Activated naive CD4-positive, alpha-beta T cell treated with anti-CD3 and anti-CD28 coated beads, Interleukin-2, amount 50 U/mL, for 72 hours (primary cell): Measurements from ENCODE around the gene VNN1. TPM values are rescaled to one million over a fixed set of nuclear protein-coding genes. Genes with fewer than 3 reads are reported as not detected.

Source experiments
- ATAC-seq, 2 donors: fragments of 150-1000 bp; cut with Tn5 transposase; 2 replicates each; pipeline ENCODE4 v1.10.0; 2021; ENCODE audit warnings: mild to moderate bottlenecking in 2 of 2, moderate library complexity in 2 of 2
- DNase-seq, 2 donors: peaks; one replicate each; pipeline ENCODE4 v3.0.0; 2021 to 2022; ENCODE audit warnings: low spot score in 2 of 2
- H3K27ac Mint-ChIP-seq, 2 donors: one replicate each; pipeline ENCODE4 v1.8.0; 2022; ENCODE audit warnings: mild to moderate bottlenecking in 2 of 2, mixed read lengths in 2 of 2
- H3K36me3 Mint-ChIP-seq, 2 donors: one replicate each; pipeline ENCODE4 v1.8.0; 2022; ENCODE audit warnings: mixed read lengths in 2 of 2
- H3K9me3 Mint-ChIP-seq, 2 donors: one replicate each; pipeline ENCODE4 v1.8.0; 2022; ENCODE audit warnings: mixed read lengths in 2 of 2
- total RNA-seq, 2 donors: library from RNA; stranded (reverse); gene quantifications; one replicate each; pipeline ENCODE4 v1.2.3, GENCODE V29; 2022

Gene VNN1, protein sequence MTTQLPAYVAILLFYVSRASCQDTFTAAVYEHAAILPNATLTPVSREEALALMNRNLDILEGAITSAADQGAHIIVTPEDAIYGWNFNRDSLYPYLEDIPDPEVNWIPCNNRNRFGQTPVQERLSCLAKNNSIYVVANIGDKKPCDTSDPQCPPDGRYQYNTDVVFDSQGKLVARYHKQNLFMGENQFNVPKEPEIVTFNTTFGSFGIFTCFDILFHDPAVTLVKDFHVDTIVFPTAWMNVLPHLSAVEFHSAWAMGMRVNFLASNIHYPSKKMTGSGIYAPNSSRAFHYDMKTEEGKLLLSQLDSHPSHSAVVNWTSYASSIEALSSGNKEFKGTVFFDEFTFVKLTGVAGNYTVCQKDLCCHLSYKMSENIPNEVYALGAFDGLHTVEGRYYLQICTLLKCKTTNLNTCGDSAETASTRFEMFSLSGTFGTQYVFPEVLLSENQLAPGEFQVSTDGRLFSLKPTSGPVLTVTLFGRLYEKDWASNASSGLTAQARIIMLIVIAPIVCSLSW
- total RNA-seq = not detected

DNA sequence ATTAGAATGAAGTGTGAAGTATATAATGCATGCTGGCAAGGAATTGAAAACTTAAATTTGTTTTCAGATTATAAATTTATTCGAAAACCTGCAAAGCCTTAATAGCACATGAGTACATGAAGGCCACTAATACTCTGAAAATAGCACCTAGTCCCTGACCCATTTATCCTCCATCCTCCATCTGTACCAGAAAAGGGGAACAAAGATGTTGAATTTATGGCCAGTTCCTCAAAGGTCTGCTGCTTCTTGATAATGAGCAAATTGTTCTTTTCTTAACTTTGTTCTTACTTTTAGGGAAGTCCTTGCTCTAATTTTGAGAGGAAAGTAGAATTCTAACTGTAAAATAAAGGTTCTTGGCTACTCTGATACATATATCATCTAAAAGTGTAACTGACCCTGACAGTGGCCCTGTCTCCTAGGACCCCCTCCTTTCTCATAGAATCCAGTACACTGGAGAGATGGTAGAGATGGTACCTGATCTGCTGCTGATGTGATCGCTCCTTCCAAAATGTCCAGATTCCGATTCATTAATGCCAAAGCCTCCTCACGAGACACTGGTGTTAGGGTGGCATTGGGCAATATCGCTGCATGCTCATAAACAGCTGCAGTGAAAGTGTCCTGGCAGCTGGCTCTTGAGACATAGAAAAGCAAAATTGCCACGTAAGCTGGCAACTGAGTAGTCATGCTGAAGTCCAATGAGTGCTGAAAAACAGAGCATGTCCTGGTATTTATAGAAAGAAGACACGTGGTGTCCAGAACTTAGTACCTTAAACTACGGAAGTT is at the start of gene VNN1:
TSS of gene VNN1 (minus strand) at position 704 of the 783 bp plus-strand sequence. CDS start at position 684, 20 bp downstream.
- no peaks in the 10 kb centered on the region for H3K9me3 Mint-ChIP-seq
- H3K36me3 Mint-ChIP-seq = no peaks in the 10 kb centered on the region
- ATAC-seq = no peak
- no peak for DNase-seq
- H3K27ac Mint-ChIP-seq = no peak within 1 kb of the TSS

DNA sequence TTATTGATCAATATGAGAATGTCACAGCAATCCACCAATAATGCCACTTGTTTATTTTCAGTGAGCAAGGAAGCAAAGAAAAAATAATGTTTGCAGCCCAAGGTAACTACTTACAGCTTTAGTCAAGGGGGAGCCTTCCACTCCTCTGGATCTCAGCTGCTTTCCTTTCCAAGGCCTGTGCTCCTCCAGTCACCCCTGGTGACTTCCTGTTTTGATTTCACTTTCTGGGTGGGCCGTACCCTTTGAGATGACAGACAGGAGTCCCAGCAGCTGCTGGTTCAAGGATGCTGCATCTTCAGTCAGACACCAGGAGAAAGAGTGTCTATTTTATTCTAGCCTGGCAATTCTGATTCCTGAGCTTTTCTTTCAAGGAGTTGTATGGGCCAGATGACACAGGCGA is 49.4 kb upstream of the VNN1 start:
- ATAC-seq (peak; percentile 88 to 98), DNase-seq (peak; percentile 39 to 57)
- Mint-ChIP-seq H3K36me3 (no peaks in the 10 kb centered on the region), H3K27ac (peak overlapping the region; percentile 72 to 74), H3K9me3 (no peaks in the 10 kb centered on the region)

DNA sequence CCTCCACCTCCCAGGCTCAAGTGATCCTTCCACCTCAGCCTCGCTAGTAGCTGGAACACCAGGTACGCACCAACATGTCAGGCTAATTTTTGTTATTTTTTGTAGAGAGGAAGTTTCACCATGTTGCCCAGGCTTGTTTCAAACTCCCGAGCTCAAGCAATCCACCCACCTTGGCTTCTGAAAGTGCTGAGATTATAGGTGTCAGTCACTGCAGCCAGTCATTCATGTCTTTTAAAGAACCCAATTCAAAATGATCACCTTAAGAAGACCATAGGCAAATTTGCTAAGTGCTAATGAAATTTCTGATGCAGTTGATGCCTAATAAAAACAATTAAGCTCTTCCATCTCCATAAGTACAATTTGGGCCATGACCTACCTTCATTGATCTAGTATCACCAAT is 46.4 kb upstream of the VNN1 start:
- ATAC-seq (peak in 1 of 2 donors; percentile 45), DNase-seq (no peak)
- Mint-ChIP-seq H3K9me3 (no peaks in the 10 kb centered on the region), H3K27ac (no peak overlapping the region), H3K36me3 (no peaks in the 10 kb centered on the region)

DNA sequence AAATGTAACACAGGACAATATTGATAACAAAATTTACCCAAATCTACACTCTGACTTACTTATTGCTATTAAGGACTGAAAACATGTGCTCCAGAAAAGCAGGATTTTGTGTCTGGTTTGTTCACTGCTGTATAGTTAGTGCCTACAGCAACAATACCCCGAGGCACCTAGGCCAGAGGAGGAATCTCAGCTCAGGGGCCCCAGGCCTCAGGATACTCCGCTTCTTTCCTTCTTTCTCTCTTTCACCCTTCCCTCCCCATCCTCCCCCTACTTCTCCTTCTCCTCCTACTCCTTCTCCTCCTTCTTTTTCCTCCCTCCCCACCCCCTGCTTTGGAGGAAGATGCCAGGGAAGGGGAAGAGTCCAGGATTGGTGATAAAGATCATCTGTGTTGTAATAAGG is 44.8 kb upstream of the VNN1 start:
- no peaks in the 10 kb centered on the region for H3K9me3 Mint-ChIP-seq
- no peak for ATAC-seq

GRCh38 chr6:132752255-132752654 is 38.4 kb upstream of the VNN1 start:
- Mint-ChIP-seq H3K27ac (peak overlapping the region in 1 of 2 donors; percentile 46), H3K9me3 (no peaks in the 10 kb centered on the region), H3K36me3 (peaks cover 11 to 13% of the 10 kb centered on the region in 2 donors)
- peak in 1 of 2 donors; percentile 44 for ATAC-seq
- DNase-seq = no peak

More for the DNA sequence above, 44.8 kb upstream of the VNN1 start:
- H3K27ac Mint-ChIP-seq = no peak overlapping the region
- H3K36me3 Mint-ChIP-seq = no peaks in the 10 kb centered on the region
- no peak for DNase-seq

GRCh38 chr6:132751828-132752227 is 38.0 kb upstream of the VNN1 start:
- ATAC-seq (peak in 1 of 2 donors; percentile 26), DNase-seq (no peak)
- H3K36me3 Mint-ChIP-seq = peaks cover 14 to 17% of the 10 kb centered on the region in 2 donors
- no peak overlapping the region for H3K27ac Mint-ChIP-seq
- H3K9me3 Mint-ChIP-seq = no peaks in the 10 kb centered on the region

GRCh38 chr6:132751306-132751705 is 37.5 kb upstream of the VNN1 start:
- Mint-ChIP-seq H3K36me3 (peaks cover 20% of the 10 kb centered on the region in 2 donors), H3K9me3 (no peaks in the 10 kb centered on the region), H3K27ac (peak overlapping the region in 1 of 2 donors; percentile 40)
- no peak for DNase-seq
- no peak for ATAC-seq

DNA sequence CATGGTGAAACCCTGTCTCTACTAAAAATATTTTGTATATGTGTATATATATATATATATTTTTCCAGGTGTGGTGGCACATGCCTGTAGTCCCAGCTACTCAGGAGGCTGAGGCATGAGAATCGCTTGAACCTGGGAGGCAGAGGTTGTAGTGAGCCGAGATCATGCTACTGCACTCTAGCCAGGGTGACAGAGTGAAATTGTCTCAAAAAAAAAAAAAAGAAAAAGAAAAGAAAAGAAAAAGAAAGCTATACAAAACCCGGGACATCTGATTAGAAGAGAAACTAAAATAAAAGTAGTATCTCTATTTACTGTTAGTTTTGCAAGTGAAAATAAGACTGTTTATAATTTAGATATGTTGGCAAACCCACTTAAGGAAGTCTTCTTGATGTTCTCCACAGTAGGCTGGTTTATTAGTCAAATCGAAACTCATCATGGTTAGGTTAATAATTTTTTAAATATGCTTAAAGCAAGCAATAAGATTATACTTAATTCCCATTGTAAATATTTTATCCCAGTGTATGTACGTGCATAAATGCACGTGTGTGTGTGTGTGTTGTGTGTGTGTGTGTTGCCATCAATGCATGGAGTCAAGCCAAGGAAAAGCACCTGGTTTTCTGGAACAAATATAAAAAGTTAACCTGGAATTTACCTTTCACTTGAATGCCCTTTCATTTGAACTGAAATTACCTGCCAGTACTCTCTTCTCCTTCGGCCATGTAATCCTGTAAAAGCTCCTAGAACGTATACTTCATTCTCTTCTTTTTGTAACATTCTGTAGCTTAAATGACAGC is 36.8 kb upstream of the VNN1 start:
- H3K27ac Mint-ChIP-seq = peak overlapping the region in 1 of 2 donors; percentile 40
- H3K36me3 Mint-ChIP-seq = peaks cover 22 to 25% of the 10 kb centered on the region in 2 donors
- H3K9me3 Mint-ChIP-seq = peaks cover under 1 to 1% of the 10 kb centered on the region in 2 donors
- ATAC-seq = peak in 1 of 2 donors; percentile 30
- no peak for DNase-seq

DNA sequence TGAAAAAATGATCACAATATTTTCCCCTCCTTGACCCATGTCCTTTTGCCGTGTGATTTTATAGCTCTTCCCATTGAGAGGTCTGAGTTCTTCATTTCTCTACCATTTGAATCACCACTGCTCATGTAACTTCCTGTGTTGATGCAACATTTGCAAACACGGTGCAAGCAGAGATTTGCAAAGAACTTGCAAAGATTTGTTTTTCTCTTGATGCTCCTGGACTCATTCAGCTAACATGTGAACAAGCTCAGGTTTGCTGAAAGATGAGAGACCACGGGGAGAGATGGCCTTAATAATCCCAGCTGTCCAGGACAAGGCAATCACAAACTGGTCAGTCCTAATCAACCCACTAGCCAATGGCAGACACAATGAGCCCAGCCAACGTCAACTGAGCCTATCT is 35.3 kb upstream of the VNN1 start:
- ATAC-seq (no peak), DNase-seq (no peak)
- Mint-ChIP-seq H3K36me3 (peaks cover 37 to 40% of the 10 kb centered on the region in 2 donors), H3K9me3 (peaks cover 8 to 9% of the 10 kb centered on the region in 2 donors), H3K27ac (no peak overlapping the region)

DNA sequence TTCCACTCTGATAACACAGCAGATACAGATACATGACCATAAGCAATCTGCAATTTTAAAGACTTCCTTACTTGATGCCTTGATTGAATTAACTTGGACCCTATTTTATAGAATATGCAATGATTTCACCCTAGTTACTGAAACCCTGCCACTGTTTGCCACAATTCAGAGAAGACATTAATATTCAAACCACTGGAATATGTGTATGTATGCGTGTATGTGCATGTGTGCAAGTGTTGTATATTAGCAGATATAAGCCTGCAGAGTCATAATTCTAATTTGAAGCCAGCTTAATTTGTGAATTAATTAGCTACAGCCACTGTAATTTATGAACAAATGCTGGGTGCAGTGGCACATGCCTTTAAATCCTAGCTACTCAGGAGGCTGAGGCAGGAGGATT is 34.6 kb upstream of the VNN1 start:
- ATAC-seq = no peak

GRCh38 chr6:132746048-132746447 is 32.2 kb upstream of the VNN1 start:
- ATAC-seq (peak in 1 of 2 donors; percentile 32), DNase-seq (no peak)
- H3K27ac Mint-ChIP-seq = no peak overlapping the region
- peaks cover 40 to 48% of the 10 kb centered on the region in 2 donors for H3K36me3 Mint-ChIP-seq
- H3K9me3 Mint-ChIP-seq = peaks cover 14 to 16% of the 10 kb centered on the region in 2 donors

More for the DNA sequence above, 34.6 kb upstream of the VNN1 start:
- H3K9me3 Mint-ChIP-seq = peaks cover 8 to 9% of the 10 kb centered on the region in 2 donors
- no peak for DNase-seq
- peaks cover 40 to 43% of the 10 kb centered on the region in 2 donors for H3K36me3 Mint-ChIP-seq
- H3K27ac Mint-ChIP-seq = no peak overlapping the region

DNA sequence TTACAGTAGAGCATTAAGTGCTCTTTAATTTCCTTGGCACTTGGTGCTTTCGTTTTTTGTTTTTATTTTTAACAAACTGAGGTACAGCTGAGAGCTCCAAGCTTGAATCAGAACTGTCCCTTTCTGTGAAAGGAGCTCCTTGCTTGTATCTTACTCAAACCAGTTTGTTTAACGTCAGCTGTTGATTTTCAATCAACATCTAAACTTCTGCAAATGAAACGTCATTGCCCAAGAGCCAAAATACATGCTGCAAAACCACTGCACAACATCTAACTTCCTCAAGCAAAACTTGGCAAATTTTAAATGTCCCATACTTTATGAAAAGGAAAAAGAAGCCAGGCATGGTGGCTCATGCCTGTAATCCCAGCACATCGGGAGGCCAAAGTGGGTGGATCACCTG is 28.6 kb upstream of the VNN1 start:
- no peak overlapping the region for H3K27ac Mint-ChIP-seq
- H3K36me3 Mint-ChIP-seq = peaks cover 53 to 58% of the 10 kb centered on the region in 2 donors
- ATAC-seq (no peak), DNase-seq (no peak)
- peaks cover 32 to 34% of the 10 kb centered on the region in 2 donors for H3K9me3 Mint-ChIP-seq

DNA sequence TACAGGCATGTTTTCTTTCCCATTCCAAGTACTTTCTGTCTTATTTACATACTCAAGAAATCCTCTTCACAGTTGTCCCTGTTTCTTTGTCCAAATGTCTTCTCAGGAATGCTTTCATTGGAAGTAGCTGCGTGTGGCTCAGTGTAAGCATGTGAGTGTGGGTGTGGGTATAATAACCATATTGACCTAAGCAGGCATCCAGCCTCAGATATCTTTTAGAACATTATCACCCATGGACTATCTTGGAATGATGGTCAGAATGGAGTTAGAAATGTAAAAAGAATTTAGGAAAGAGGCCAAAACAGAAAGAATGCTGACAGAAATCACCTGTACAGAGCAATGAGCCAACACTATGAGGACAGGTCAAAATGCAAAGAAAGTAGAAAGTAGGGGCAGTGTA is 27.4 kb upstream of the VNN1 start:
- no peak for ATAC-seq

DNA sequence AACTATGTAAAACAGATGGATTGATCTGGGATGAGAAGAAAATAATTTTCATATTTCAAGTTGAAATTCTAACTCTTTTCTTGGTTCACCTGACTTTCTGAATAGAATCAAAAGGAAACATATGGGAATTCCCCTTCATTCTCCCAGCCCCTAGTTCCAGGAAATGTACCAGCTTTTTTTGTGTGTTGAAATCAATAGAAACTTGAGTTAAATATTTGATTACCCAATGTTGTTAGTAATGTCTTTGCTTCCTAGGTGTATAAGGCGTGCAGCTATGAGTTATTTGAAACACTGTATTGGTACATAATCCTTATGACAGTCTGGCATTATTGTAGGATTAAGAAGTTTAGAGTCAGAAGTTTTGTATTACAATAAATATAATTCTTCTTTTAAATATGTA is 22.4 kb upstream of the VNN1 start:
- peak in 1 of 2 donors; percentile 73 for ATAC-seq
- H3K27ac Mint-ChIP-seq = no peak overlapping the region
- H3K9me3 Mint-ChIP-seq = peaks cover 18 to 21% of the 10 kb centered on the region in 2 donors
- DNase-seq = no peak
- peaks cover 17 to 23% of the 10 kb centered on the region in 2 donors for H3K36me3 Mint-ChIP-seq

More for the DNA sequence above, 27.4 kb upstream of the VNN1 start:
- Mint-ChIP-seq H3K9me3 (peaks cover 32 to 34% of the 10 kb centered on the region in 2 donors), H3K36me3 (peaks cover 47 to 49% of the 10 kb centered on the region in 2 donors), H3K27ac (no peak overlapping the region)
- no peak for DNase-seq

GRCh38 chr6:132734694-132735236 is 20.9 kb upstream of the VNN1 start:
- Mint-ChIP-seq H3K36me3 (peaks cover 9 to 13% of the 10 kb centered on the region in 2 donors), H3K27ac (no peak overlapping the region), H3K9me3 (peaks cover 14 to 15% of the 10 kb centered on the region in 2 donors)
- ATAC-seq (no peak), DNase-seq (no peak)

DNA sequence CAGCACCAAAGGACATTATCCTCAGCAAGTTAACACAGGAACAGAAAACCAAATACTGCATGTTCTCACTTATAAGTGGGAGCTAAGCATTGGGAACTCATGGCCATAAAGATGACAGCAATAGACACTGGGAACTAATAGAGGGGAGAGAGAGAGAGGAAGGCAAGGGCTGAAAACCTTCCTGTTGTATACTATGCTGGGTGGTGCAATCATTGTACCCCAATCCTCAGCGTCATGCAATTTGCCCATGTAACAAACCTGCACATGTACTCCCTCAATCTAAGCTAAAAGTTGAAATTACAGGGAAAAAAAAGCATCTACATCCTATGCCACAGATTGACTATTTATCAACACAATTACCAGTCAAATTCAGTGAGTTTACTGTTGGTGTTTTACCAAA is 20.0 kb upstream of the VNN1 start:
- ATAC-seq = no peak
- no peak for DNase-seq
- Mint-ChIP-seq H3K27ac (no peak overlapping the region), H3K36me3 (peaks cover 1 to 10% of the 10 kb centered on the region in 2 donors), H3K9me3 (peaks cover 8 to 9% of the 10 kb centered on the region in 2 donors)
